Measurements from ENCODE around the gene SMIM32. TPM values are rescaled to one million over a fixed set of nuclear protein-coding genes. Genes with fewer than 3 reads are reported as not detected.

Gene SMIM32
- total and polyA plus RNA-seq, 4 donors = 0.49 to 1.4 TPM; not detected in 2

DNA sequence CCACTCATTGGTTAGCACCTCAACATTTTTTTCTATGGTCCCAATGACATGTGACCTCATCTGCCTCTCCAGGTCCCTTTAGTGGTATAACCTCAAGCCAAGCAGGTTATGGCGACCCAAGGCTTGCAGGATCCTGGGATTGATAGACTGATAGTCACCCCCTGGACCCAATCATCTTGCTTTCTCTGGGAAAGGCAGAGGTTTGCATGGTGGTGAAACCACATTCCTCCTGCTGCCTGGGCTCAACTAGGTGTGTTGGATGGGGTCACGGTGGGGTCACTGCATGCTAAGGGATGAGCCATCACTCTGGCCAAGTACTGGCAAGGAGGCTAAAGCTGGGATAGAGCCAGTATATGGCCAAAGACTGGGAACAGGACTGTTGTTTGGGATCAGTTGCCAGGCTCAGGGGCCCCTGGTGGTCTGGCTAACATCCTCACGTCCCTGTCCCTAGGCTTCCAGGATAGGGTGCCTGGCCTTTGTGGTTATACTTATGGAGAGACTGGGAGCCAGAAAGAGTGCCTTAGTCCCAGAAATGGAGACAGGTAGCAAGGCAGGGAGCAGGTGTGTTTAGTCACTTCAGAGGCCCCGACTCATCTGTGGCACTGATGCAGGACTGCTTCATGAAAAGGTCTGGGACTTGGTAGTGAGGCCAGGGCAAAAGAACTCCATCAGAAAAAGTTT lies 4.6 kb upstream of the SMIM32 start:
- ATAC-seq (ENCODE audit: low FRiP score) (no peak), DNase-seq (no peak)
- Histone ChIP-seq H3K4me1 (ENCODE audit: control insufficient read depth in 1 of 2, insufficient read depth in 2 of 2, low read length in 2 of 2) (no peaks in the 10 kb centered on the region), H3K27me3 (ENCODE audit: control insufficient read depth in 1 of 2, insufficient read depth in 2 of 2, low read length in 1 of 2) (no peaks in the 10 kb centered on the region), H3K9me3 (ENCODE audit: control insufficient read depth, low read length) (no peaks in the 10 kb centered on the region), H3K27ac (ENCODE audit: low read depth in 1 of 2, low read length in 2 of 2) (no peak overlapping the region), H3K4me3 (ENCODE audit: low read length in 2 of 2) (no peak overlapping the region), H3K36me3 (ENCODE audit: control insufficient read depth in 1 of 2, insufficient read depth in 2 of 2, low read length in 1 of 2) (no peaks in the 10 kb centered on the region)
- intact Hi-C loops (cut with DNase I) = no loop called here
- 95% methylated on average over 4 of the region's 4 CpGs for WGBS, 2 donors

DNA sequence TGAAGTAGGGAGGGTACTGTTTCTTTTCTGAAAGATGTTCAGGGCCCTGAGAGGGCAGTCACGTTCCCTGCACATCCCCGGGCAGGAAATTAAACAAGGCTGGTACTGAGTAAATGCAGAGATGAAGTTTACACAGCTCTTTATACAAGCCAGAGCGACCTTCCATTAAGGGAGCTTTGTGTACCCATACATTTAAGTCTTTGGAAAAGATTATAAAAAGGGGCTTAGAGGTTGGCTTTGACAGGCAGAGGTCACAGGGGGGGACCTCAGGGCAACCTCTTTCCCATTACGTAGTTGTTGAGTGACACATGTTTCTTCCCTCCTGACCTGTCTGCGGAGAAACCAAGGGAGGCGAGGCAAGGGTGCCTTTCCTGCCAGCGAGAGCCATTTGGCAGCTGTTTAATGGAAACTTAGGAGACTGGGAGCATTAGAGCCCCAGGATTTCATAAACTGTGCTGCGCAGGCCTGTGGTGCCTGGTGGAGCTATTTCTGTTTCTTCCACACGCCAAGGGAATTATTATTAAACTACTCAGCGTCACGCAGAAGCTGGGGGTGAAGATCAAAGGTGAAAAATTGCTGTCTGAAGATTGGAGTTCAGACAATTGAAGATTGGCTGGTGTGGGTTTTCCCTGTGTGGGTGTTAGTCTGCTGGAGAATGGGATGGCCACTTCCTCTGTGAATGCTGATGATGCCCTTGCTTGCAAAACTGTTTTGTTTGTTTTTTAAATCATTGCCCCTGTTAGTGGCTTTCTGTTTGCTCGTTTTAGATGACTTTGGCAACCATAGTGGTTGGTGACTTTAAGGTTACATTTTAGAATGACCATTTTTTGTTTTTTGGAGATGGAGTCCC lies 3.2 kb upstream of the SMIM32 start:
- WGBS, 2 donors = 29 to 33% methylated on average over 12 of the region's 12 CpGs
- DNase-seq (no peak), ATAC-seq (ENCODE audit: low FRiP score) (no peak)
- intact Hi-C loops (cut with DNase I) = no loop called here
- H3K4me1 ChIP-seq (ENCODE audit: control insufficient read depth in 1 of 2, insufficient read depth in 2 of 2, low read length in 2 of 2) = no peaks in the 10 kb centered on the region
- no peak overlapping the region for H3K4me3 ChIP-seq (ENCODE audit: low read length in 2 of 2)
- H3K9me3 ChIP-seq (ENCODE audit: control insufficient read depth, low read length) = no peaks in the 10 kb centered on the region
- no peaks in the 10 kb centered on the region for H3K36me3 ChIP-seq (ENCODE audit: control insufficient read depth in 1 of 2, insufficient read depth in 2 of 2, low read length in 1 of 2)
- H3K27me3 ChIP-seq (ENCODE audit: control insufficient read depth in 1 of 2, insufficient read depth in 2 of 2, low read length in 1 of 2) = no peaks in the 10 kb centered on the region
- no peak overlapping the region for H3K27ac ChIP-seq (ENCODE audit: low read depth in 1 of 2, low read length in 2 of 2)

DNA sequence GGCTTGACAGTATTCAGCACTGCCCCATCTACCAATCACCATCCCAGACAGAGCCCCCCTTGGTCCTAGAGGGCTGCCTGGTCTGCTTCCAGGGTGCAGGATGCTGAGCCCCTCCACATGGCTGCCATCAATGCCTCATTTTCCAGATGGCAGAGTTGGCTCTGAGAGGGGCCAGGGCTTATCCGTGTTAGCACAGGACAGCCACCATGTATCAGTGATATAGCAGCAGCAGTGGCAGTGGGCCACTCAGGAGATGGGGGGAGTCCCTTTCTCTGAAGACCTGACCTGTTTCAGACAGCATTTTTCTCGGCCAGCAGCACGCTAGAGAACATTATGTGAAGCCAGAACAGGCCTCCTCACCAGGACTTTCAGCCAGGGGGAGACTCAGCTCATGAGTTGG lies 1.6 kb upstream of the SMIM32 start:
- intact Hi-C loops (cut with DNase I) = no loop called here
- Histone ChIP-seq H3K36me3 (ENCODE audit: control insufficient read depth in 1 of 2, insufficient read depth in 2 of 2, low read length in 1 of 2) (no peaks in the 10 kb centered on the region), H3K27me3 (ENCODE audit: control insufficient read depth in 1 of 2, insufficient read depth in 2 of 2, low read length in 1 of 2) (no peaks in the 10 kb centered on the region), H3K4me1 (ENCODE audit: control insufficient read depth in 1 of 2, insufficient read depth in 2 of 2, low read length in 2 of 2) (no peaks in the 10 kb centered on the region), H3K9me3 (ENCODE audit: control insufficient read depth, low read length) (no peaks in the 10 kb centered on the region), H3K27ac (ENCODE audit: low read depth in 1 of 2, low read length in 2 of 2) (no peak overlapping the region), H3K4me3 (ENCODE audit: low read length in 2 of 2) (no peak overlapping the region)
- ATAC-seq (ENCODE audit: low FRiP score) = no peak
- 95 to 96% methylated on average over 3 of the region's 3 CpGs for WGBS, 2 donors
- no peak for DNase-seq

DNA sequence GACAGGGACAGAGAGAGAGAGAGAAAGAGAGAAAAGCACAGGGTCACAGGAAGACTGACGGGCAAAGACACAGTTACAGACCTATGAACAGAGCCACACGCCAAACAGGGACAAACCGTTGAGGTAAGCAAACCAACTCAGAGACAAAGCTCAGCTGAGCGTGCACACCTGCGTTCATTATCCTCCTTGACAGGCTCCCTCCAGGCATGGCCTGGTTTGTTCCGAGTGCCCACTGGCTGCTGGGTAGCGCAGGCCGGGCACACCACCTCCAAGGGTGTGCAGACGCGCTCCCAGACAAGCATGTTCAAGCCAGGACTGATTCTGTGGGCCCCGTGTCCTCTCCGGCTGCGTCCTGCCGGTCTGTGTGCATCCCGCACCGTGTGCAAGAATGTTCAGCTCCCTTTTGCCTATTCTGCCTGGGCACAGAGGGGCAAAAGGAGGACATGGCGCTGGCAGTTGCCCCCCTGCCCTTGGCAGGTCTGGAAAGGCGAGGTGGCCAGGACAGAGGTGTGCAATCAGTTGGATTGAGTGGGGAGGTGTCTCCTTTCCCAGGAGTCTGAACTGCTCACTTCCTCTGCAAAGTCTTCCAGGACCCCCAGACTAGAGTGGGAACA lies 467 bp upstream of the SMIM32 start:
- H3K27me3 ChIP-seq (ENCODE audit: control insufficient read depth in 1 of 2, insufficient read depth in 2 of 2, low read length in 1 of 2) = no peaks in the 10 kb centered on the region
- H3K27ac ChIP-seq (ENCODE audit: low read depth in 1 of 2, low read length in 2 of 2) = no peak overlapping the region
- intact Hi-C loops (cut with DNase I) = no loop called here
- WGBS, 2 donors = 67 to 70% methylated on average over 18 of the region's 18 CpGs
- ATAC-seq (ENCODE audit: low FRiP score) (no peak), DNase-seq (no peak)
- no peaks in the 10 kb centered on the region for H3K9me3 ChIP-seq (ENCODE audit: control insufficient read depth, low read length)
- H3K4me3 ChIP-seq (ENCODE audit: low read length in 2 of 2) = peak overlapping the region in 1 of 2 donors; percentile 38
- H3K4me1 ChIP-seq (ENCODE audit: control insufficient read depth in 1 of 2, insufficient read depth in 2 of 2, low read length in 2 of 2) = no peaks in the 10 kb centered on the region
- no peaks in the 10 kb centered on the region for H3K36me3 ChIP-seq (ENCODE audit: control insufficient read depth in 1 of 2, insufficient read depth in 2 of 2, low read length in 1 of 2)

DNA sequence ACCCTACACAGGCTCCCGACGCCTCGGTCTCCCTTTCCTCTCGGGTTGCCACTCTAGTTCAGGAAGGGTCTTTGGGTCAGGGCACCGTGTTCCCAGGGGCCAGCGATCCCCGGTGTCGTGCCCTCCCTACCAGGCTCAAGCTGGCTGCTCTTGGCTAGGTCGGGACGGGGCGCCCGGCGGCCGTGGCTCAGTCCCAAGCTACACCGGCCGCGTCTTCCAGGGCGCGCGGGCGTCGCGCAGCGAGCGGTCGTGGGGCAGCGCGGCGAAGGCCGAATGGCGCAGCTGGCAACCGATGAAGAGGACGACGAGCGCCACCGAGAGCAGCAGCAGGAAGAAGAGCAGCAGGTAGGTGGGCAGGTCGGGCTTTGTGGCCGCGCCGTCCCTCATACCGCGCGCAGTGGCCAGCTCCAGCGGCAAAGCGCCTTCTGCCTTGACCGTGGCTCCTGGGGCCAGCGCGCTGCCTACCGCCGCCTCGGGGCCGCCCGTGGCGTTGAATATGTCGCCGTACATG lies 892 bp downstream of the SMIM32 start:
- no peak for DNase-seq
- Histone ChIP-seq H3K4me1 (ENCODE audit: control insufficient read depth in 1 of 2, insufficient read depth in 2 of 2, low read length in 2 of 2) (no peaks in the 10 kb centered on the region), H3K36me3 (ENCODE audit: control insufficient read depth in 1 of 2, insufficient read depth in 2 of 2, low read length in 1 of 2) (peaks cover 0 to 2% of the 10 kb centered on the region in 2 donors), H3K9me3 (ENCODE audit: control insufficient read depth, low read length) (no peaks in the 10 kb centered on the region), H3K27me3 (ENCODE audit: control insufficient read depth in 1 of 2, insufficient read depth in 2 of 2, low read length in 1 of 2) (no peaks in the 10 kb centered on the region), H3K4me3 (ENCODE audit: low read length in 2 of 2) (peak overlapping the region in 1 of 2 donors; percentile 1), H3K27ac (ENCODE audit: low read depth in 1 of 2, low read length in 2 of 2) (no peak overlapping the region)
- peak; percentile 39 for ATAC-seq (ENCODE audit: low FRiP score)
- WGBS, 2 donors = 0 to 1% methylated on average over 48 to 56 of the region's 56 CpGs
- intact Hi-C loops (cut with DNase I) = no loop called here

DNA sequence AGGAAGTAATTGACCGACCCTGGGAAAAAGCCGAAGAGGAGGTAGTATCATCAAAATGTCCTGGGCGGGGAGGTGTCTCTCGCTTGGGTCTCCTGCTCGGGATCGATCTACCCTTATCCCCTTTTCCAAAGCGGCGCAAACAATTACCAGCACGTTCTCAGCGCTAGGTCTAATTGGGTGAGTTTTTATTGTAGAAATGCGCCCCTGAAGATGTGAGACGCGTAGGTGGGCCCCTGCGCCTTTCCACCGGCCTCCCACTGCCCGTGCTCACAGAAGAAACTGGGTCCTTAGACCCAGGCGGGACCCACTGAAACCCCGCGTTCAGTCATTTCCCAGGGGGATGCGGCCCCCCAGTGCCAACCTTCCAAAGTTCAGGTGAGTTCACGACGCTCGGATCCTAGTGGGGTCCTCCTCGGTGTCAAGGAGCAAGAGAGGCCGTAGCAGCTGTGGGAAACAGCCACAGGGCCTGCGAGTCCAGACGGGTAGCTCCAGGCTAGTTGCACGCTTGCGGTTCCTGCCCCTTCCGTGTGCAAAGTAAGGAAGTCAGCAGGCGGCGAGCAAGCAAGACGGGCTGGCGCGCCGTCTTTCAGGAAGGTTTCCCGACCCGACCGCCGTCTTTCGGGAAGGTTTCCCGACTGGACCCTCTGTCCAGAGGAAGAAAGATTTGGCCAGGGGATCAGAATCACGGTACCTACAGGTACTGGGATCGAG lies 1.5 kb downstream of the SMIM32 start:
- H3K36me3 ChIP-seq (ENCODE audit: control insufficient read depth in 1 of 2, insufficient read depth in 2 of 2, low read length in 1 of 2) = peaks cover 0 to 2% of the 10 kb centered on the region in 2 donors
- H3K27me3 ChIP-seq (ENCODE audit: control insufficient read depth in 1 of 2, insufficient read depth in 2 of 2, low read length in 1 of 2) = no peaks in the 10 kb centered on the region
- peak overlapping the region in 1 of 2 donors; percentile 1 for H3K4me3 ChIP-seq (ENCODE audit: low read length in 2 of 2)
- DNase-seq (no peak), ATAC-seq (ENCODE audit: low FRiP score) (no peak)
- no peaks in the 10 kb centered on the region for H3K9me3 ChIP-seq (ENCODE audit: control insufficient read depth, low read length)
- WGBS, 2 donors = 22 to 25% methylated on average over 44 of the region's 44 CpGs
- H3K4me1 ChIP-seq (ENCODE audit: control insufficient read depth in 1 of 2, insufficient read depth in 2 of 2, low read length in 2 of 2) = no peaks in the 10 kb centered on the region
- H3K27ac ChIP-seq (ENCODE audit: low read depth in 1 of 2, low read length in 2 of 2) = no peak overlapping the region
- intact Hi-C loops (cut with DNase I) = no loop called here

DNA sequence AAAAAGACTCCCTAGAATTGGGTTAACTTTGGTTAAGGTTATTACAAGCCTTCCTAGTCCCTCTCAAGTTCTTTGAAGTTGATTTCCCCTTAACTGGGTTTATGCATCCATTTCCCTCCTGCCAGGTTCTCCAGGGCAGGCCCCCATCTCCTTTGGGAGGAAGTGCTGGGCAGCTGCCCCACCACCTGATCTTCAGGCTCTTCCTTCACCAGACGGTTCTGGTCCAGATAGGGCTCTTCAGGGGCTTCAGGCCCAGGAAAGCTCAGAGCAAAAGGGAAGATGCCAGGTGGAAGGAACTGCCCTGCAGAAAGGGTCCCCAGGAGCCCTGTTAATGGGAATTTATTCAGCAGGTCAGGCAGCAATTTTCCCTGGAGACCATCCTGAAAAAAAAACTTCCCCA lies 2.1 kb downstream of the SMIM32 start:
- Histone ChIP-seq H3K4me3 (ENCODE audit: low read length in 2 of 2) (no peak overlapping the region), H3K27me3 (ENCODE audit: control insufficient read depth in 1 of 2, insufficient read depth in 2 of 2, low read length in 1 of 2) (no peaks in the 10 kb centered on the region), H3K4me1 (ENCODE audit: control insufficient read depth in 1 of 2, insufficient read depth in 2 of 2, low read length in 2 of 2) (no peaks in the 10 kb centered on the region), H3K9me3 (ENCODE audit: control insufficient read depth, low read length) (no peaks in the 10 kb centered on the region), H3K27ac (ENCODE audit: low read depth in 1 of 2, low read length in 2 of 2) (no peak overlapping the region), H3K36me3 (ENCODE audit: control insufficient read depth in 1 of 2, insufficient read depth in 2 of 2, low read length in 1 of 2) (peaks cover 0 to 2% of the 10 kb centered on the region in 2 donors)
- 40 to 56% methylated on average over 1 of the region's 1 CpG for WGBS, 2 donors
- intact Hi-C loops (cut with DNase I) = no loop called here
- DNase-seq = no peak
- no peak for ATAC-seq (ENCODE audit: low FRiP score)

DNA sequence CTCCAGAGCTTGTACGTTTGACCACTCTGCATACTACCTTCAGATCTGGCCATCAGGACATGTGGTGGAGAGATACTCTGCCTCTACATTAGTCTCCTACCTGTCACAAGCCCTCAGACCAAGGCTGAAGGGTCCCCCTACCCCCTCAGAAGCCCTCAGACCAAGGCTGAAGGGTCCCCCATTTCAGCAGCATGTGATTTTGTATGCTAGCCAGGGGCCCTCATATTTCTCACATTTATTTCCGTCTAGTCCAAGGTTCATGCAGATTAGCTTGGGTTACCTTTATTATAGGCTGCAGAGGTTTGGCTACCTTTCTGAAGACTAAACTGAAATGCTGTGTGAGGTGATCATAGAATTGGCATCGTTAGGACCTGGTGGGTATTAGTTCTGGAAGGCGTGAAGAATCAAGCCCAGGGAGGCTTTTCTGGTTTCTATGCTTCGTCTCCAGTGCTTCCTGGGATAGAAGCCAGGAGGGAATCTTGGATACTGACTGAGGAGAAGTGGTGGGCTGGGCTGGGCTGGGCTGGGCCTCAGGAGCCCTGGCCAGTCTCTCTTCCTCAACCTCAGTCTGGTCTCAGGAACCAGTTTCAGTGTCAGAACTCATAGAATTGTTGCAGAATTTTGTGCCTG lies 2.8 kb downstream of the SMIM32 start:
- H3K27ac ChIP-seq (ENCODE audit: low read depth in 1 of 2, low read length in 2 of 2) = no peak overlapping the region
- no peaks in the 10 kb centered on the region for H3K9me3 ChIP-seq (ENCODE audit: control insufficient read depth, low read length)
- no peaks in the 10 kb centered on the region for H3K4me1 ChIP-seq (ENCODE audit: control insufficient read depth in 1 of 2, insufficient read depth in 2 of 2, low read length in 2 of 2)
- DNase-seq (no peak), ATAC-seq (ENCODE audit: low FRiP score) (no peak)
- no peak overlapping the region for H3K4me3 ChIP-seq (ENCODE audit: low read length in 2 of 2)
- 67 to 72% methylated on average over 5 of the region's 5 CpGs for WGBS, 2 donors
- intact Hi-C loops (cut with DNase I) = no loop called here
- peaks cover 0 to 2% of the 10 kb centered on the region in 2 donors for H3K36me3 ChIP-seq (ENCODE audit: control insufficient read depth in 1 of 2, insufficient read depth in 2 of 2, low read length in 1 of 2)
- H3K27me3 ChIP-seq (ENCODE audit: control insufficient read depth in 1 of 2, insufficient read depth in 2 of 2, low read length in 1 of 2) = no peaks in the 10 kb centered on the region
